ENCODE measurements around the gene ZNF641. TPM values are rescaled to one million over a fixed set of nuclear protein-coding genes. Genes with fewer than 3 reads are reported as not detected.
"Not testable (repeated sequence)": the region's sequence is repeated elsewhere in the genome, so short reads cannot be mapped to it uniquely, and the experiment has no call there.

ZNF641 gene
- total RNA-seq, 1 donor from 2014 or later: 21.7 TPM

DNA sequence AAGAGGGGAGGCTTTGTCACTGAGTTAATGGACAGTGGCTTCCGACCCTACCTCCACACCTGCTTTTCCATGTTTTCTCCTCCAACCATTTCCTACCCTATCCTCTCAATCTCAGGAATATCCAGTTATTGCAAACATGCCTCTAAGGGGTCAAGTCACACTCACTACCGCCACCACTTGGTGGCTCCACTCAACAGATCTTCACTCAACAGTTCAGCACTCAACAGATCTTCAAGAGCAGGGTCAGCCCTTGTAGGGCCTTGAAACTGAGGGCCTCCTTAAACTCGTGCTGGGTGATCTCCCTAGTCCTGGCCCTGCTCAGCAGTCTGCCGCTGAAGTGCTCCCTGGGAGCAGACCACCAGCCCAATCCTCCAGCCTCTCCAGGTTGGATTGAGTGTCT is 14.2 kb downstream of the ZNF641 start:
- no peak overlapping the region for H3K27ac Mint-ChIP-seq (ENCODE audit: unreplicated experiment)
- no peak overlapping the region for H3K4me3 Mint-ChIP-seq (ENCODE audit: unreplicated experiment)
- H3K9me3 Mint-ChIP-seq (ENCODE audit: unreplicated experiment): peaks cover 3% of the 10 kb centered on the region
- peaks cover 7% of the 10 kb centered on the region for H3K36me3 Mint-ChIP-seq (ENCODE audit: unreplicated experiment)
- no peaks in the 10 kb centered on the region for H3K4me1 Mint-ChIP-seq (ENCODE audit: low read depth, unreplicated experiment)
- no peaks in the 10 kb centered on the region for H3K27me3 Mint-ChIP-seq (ENCODE audit: unreplicated experiment)
- TF ChIP-seq CTCF (IDR thresholded peaks at IDR 0.05; ENCODE audit: partially characterized antibody, unreplicated experiment): no peak
- DNase-seq: no peak

DNA sequence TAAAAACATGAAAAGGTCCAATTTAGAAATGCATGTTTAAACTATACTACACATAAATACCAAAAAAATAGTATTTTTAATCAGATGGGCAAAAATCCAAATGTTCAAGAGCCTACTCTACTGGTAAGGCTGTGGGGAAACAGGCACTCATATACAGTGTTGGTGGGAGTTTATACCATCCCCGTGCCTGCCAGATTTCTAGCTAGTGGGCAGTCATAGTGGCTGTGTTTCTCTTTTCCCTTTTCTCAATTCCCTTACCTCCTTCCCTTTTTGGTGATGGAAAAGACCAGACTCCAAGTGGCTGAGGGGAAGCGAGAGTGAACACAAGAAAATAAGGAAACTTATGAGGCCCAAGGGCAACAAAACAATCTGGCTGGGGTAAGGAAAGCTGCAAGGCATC is 14.7 kb downstream of the ZNF641 start:
- DNase-seq: no peak
- Mint-ChIP-seq H3K27ac (ENCODE audit: unreplicated experiment) (no peak overlapping the region), H3K4me3 (ENCODE audit: unreplicated experiment) (no peak overlapping the region), H3K9me3 (ENCODE audit: unreplicated experiment) (peaks cover 4% of the 10 kb centered on the region), H3K36me3 (ENCODE audit: unreplicated experiment) (peaks cover 7% of the 10 kb centered on the region), H3K27me3 (ENCODE audit: unreplicated experiment) (no peaks in the 10 kb centered on the region), H3K4me1 (ENCODE audit: low read depth, unreplicated experiment) (no peaks in the 10 kb centered on the region)
- no peak for TF ChIP-seq CTCF (IDR thresholded peaks at IDR 0.05; ENCODE audit: partially characterized antibody, unreplicated experiment)

- Mint-ChIP-seq H3K4me1 (ENCODE audit: low read depth, unreplicated experiment) (no peaks in the 10 kb centered on the region), H3K27ac (ENCODE audit: unreplicated experiment) (no peak overlapping the region), H3K9me3 (ENCODE audit: unreplicated experiment) (peaks cover 7% of the 10 kb centered on the region), H3K27me3 (ENCODE audit: unreplicated experiment) (peaks cover 1% of the 10 kb centered on the region), H3K4me3 (ENCODE audit: unreplicated experiment) (no peak overlapping the region), H3K36me3 (ENCODE audit: unreplicated experiment) (peaks cover 7% of the 10 kb centered on the region)
- no peak for TF ChIP-seq CTCF (IDR thresholded peaks at IDR 0.05; ENCODE audit: partially characterized antibody, unreplicated experiment)
- DNase-seq: no peak
Measured at GRCh38 chr12:48334808-48335207, 15.9 kb downstream of the ZNF641 start.

- H3K4me3 Mint-ChIP-seq (ENCODE audit: unreplicated experiment): not testable (repeated sequence)
Measured at GRCh38 chr12:48333680-48334079, 17.0 kb downstream of the ZNF641 start.

GRCh38 chr12:48331399-48331798 is 19.3 kb downstream of the ZNF641 start:
- Mint-ChIP-seq H3K27ac (ENCODE audit: unreplicated experiment) (no peak overlapping the region), H3K9me3 (ENCODE audit: unreplicated experiment) (peaks cover 6% of the 10 kb centered on the region), H3K4me1 (ENCODE audit: low read depth, unreplicated experiment) (no peaks in the 10 kb centered on the region), H3K36me3 (ENCODE audit: unreplicated experiment) (peaks cover 16% of the 10 kb centered on the region), H3K27me3 (ENCODE audit: unreplicated experiment) (peaks cover 1% of the 10 kb centered on the region), H3K4me3 (ENCODE audit: unreplicated experiment) (no peak overlapping the region)
- DNase-seq: no peak
- TF ChIP-seq CTCF (IDR thresholded peaks at IDR 0.05; ENCODE audit: partially characterized antibody, unreplicated experiment): no peak

More at GRCh38 chr12:48333680-48334079, 17.0 kb downstream of the ZNF641 start:
- H3K9me3 Mint-ChIP-seq (ENCODE audit: unreplicated experiment); DNase-seq; H3K27ac Mint-ChIP-seq (ENCODE audit: unreplicated experiment); H3K4me1 Mint-ChIP-seq (ENCODE audit: low read depth, unreplicated experiment); H3K27me3 Mint-ChIP-seq (ENCODE audit: unreplicated experiment): not testable (repeated sequence)
- peaks cover 10% of the 10 kb centered on the region for H3K36me3 Mint-ChIP-seq (ENCODE audit: unreplicated experiment)
